Neural progenitor cell (in vitro differentiated cells): ENCODE data around the gene MEOX1. TPM values are rescaled to one million over a fixed set of nuclear protein-coding genes. Genes with fewer than 3 reads are reported as not detected.

ENCODE experiments used
- DNase-seq: peaks from one replicate; pipeline ENCODE4 v3.0.0-alpha.2; 2016; ENCODE audit warnings: low spot score
- H2AFZ ChIP-seq: fragments of 200-600 bp; sonication (generic); replicated peaks from 2 replicates; pipeline ENCODE4 v1.6.1; 2016; ENCODE audit warnings: antibody characterized with exemption
- H3F3A ChIP-seq: fragments of 200-600 bp; sonication (generic); 2 replicates; pipeline ENCODE4 v1.6.1; 2016; ENCODE audit warnings: antibody characterized with exemption, low read depth
- H3K27ac ChIP-seq: fragments of 200-600 bp; sonication (generic); 2 replicates; pipeline ENCODE4 v1.5.1; 2016; ENCODE audit warnings: mild to moderate bottlenecking
- H3K27me3 ChIP-seq: fragments of 200-600 bp; sonication (generic); 2 replicates; pipeline ENCODE4 v1.6.1; 2016; ENCODE audit warnings: mild to moderate bottlenecking, moderate library complexity
- H3K36me3 ChIP-seq: fragments of 200-600 bp; sonication (generic); 2 replicates; pipeline ENCODE4 v1.5.1; 2016
- H3K4me1 ChIP-seq: fragments of 200-600 bp; sonication (generic); 2 replicates; pipeline ENCODE4 v1.6.1; 2016; ENCODE audit warnings: mixed run types
- H3K4me2 ChIP-seq: fragments of 200-600 bp; sonication (generic); 2 replicates; pipeline ENCODE4 v1.6.1; 2016
- H3K4me3 ChIP-seq: fragments of 200-600 bp; sonication (generic); 2 replicates; pipeline ENCODE4 v1.5.1; 2016
- H3K79me2 ChIP-seq: fragments of 200-600 bp; sonication (generic); 2 replicates; pipeline ENCODE4 v1.6.1; 2016; ENCODE audit warnings: low read depth
- H3K9ac ChIP-seq: fragments of 200-600 bp; sonication (generic); 2 replicates; pipeline ENCODE4 v1.6.1; 2016
- H3K9me3 ChIP-seq: fragments of 200-600 bp; sonication (generic); 2 replicates; pipeline ENCODE4 v1.5.1; 2016; ENCODE audit warnings: low read depth
- H4K20me1 ChIP-seq: fragments of 200-600 bp; sonication (generic); 2 replicates; pipeline ENCODE4 v1.6.1; 2016; ENCODE audit warnings: low read depth
- H3K27ac Mint-ChIP-seq: 3 replicates; pipeline ENCODE4 v1.8.0; 2021; ENCODE audit warnings: mixed read lengths
- H3K27me3 Mint-ChIP-seq: 2 replicates; pipeline ENCODE4 v1.8.0; 2022; ENCODE audit warnings: low read depth, mild to moderate bottlenecking, inconsistent platforms, moderate library complexity, mixed read lengths; ENCODE audit not compliant: insufficient read depth
- H3K36me3 Mint-ChIP-seq: 3 replicates; pipeline ENCODE4 v1.8.0; 2021; ENCODE audit warnings: mixed read lengths
- H3K4me1 Mint-ChIP-seq: 3 replicates; pipeline ENCODE4 v1.8.0; 2021; ENCODE audit warnings: mixed read lengths
- H3K4me3 Mint-ChIP-seq: 3 replicates; pipeline ENCODE4 v1.8.0; 2021; ENCODE audit warnings: mild to moderate bottlenecking, moderate library complexity, mixed read lengths
- H3K9me3 Mint-ChIP-seq: 3 replicates; pipeline ENCODE4 v1.8.0; 2020; ENCODE audit warnings: mixed read lengths
- EZH2 ChIP-seq: fragments of 200-600 bp; sonication (generic); IDR thresholded peaks from 2 replicates; pipeline ENCODE4 v1.6.1; 2017; ENCODE audit warnings: antibody characterized with exemption, mild to moderate bottlenecking, moderate library complexity
- EZH2phosphoT487 ChIP-seq: fragments of 200-600 bp; sonication (generic); IDR thresholded peaks from 2 replicates; pipeline ENCODE4 v1.6.1; 2017; ENCODE audit warnings: antibody characterized with exemption
- total RNA-seq: library from RNA; depleted of rRNA; stranded (reverse); fragments of >200 nt; gene quantifications from 2 replicates; pipeline ENCODE4 v1.2.3, GENCODE V29; 2015; ENCODE audit warnings: low replicate concordance
- TF ChIP-seq, protein P1 (sequence below): fragments of 200-600 bp; sonication (generic); IDR thresholded peaks from 2 replicates; pipeline ENCODE4 v1.5.1; 2017; ENCODE audit warnings: antibody characterized with exemption, mild to moderate bottlenecking

The MEOX1 gene
- total RNA-seq, 1 donor from 2014 or later: not detected

DNA sequence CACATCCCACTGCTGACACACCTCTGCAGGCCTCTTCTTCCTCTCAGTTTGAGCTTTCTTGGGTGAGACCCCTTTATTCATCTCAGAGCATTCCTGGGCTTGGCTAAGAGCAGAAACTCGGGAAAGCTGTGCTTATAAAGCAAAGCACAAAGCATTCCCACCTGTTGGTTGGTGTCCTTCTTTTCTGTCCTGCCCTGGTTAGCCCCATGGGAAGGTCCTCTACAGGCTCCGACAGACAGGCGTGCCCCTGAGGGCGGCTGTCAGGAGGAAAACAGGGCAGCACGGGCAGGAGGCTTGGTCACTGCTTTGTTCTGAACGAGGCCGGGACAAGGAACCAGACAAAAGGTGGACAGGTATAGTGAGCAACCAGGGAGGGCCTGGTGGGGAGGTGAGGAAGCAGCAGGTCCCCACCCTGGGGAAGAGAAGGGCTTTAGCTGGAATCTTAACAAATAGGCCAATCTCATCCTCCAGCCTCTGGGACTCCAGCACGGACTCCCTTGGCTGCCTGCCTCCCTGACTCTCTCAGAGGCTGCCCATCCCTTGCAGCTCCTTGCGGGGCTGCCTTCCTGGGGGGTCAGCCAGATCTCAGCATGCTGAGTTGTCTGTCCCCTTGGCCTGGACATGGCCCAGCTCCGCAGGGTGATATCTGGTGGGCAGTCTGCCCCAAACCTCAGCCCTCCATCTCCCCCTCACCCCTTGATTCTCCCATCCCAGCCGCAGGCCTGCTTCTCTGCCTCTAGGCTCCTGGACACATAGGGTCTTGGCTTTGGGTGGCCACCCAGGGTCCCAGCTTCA, 1.7 kb downstream of the MEOX1 start:
- Mint-ChIP-seq H3K4me1 (peaks cover 63% of the 10 kb centered on the region), H3K36me3 (no peaks in the 10 kb centered on the region), H3K9me3 (no peaks in the 10 kb centered on the region), H3K27me3 (peaks cover 6% of the 10 kb centered on the region), H3K27ac (peak overlapping the region; percentile 72), H3K4me3 (peak overlapping the region; percentile 50)
- no peaks in the 10 kb centered on the region for H3K9me3 ChIP-seq
- no peaks in the 10 kb centered on the region for H4K20me1 ChIP-seq
- H3K9ac ChIP-seq: no peak overlapping the region
- no peak for DNase-seq
- TF ChIP-seq, protein P1, sequence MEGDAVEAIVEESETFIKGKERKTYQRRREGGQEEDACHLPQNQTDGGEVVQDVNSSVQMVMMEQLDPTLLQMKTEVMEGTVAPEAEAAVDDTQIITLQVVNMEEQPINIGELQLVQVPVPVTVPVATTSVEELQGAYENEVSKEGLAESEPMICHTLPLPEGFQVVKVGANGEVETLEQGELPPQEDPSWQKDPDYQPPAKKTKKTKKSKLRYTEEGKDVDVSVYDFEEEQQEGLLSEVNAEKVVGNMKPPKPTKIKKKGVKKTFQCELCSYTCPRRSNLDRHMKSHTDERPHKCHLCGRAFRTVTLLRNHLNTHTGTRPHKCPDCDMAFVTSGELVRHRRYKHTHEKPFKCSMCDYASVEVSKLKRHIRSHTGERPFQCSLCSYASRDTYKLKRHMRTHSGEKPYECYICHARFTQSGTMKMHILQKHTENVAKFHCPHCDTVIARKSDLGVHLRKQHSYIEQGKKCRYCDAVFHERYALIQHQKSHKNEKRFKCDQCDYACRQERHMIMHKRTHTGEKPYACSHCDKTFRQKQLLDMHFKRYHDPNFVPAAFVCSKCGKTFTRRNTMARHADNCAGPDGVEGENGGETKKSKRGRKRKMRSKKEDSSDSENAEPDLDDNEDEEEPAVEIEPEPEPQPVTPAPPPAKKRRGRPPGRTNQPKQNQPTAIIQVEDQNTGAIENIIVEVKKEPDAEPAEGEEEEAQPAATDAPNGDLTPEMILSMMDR: no peak
- no peak for TF ChIP-seq EZH2
- no peak for TF ChIP-seq EZH2phosphoT487
- no peak overlapping the region for H2AFZ ChIP-seq
- no peak overlapping the region for H3K4me3 ChIP-seq
- H3K4me2 ChIP-seq: no peak overlapping the region
- H3K27me3 ChIP-seq: no peaks in the 10 kb centered on the region
- no peaks in the 10 kb centered on the region for H3K36me3 ChIP-seq
- no peaks in the 10 kb centered on the region for H3K79me2 ChIP-seq
- H3F3A ChIP-seq: peaks cover 30% of the 10 kb centered on the region
- no peak overlapping the region for H3K27ac ChIP-seq
- H3K4me1 ChIP-seq: peaks cover 56% of the 10 kb centered on the region

- H3K4me2 ChIP-seq: no peak overlapping the region
- Mint-ChIP-seq H3K4me3 (no peak overlapping the region), H3K4me1 (peaks cover 58% of the 10 kb centered on the region), H3K27ac (peak overlapping the region; percentile 21), H3K27me3 (peaks cover 6% of the 10 kb centered on the region), H3K9me3 (no peaks in the 10 kb centered on the region), H3K36me3 (no peaks in the 10 kb centered on the region)
- TF ChIP-seq EZH2phosphoT487 (no peak), EZH2 (no peak)
- TF ChIP-seq, protein P1: no peak
- no peaks in the 10 kb centered on the region for H3K36me3 ChIP-seq
- H3K27me3 ChIP-seq: no peaks in the 10 kb centered on the region
- peaks cover 25% of the 10 kb centered on the region for H3F3A ChIP-seq
- peaks cover 54% of the 10 kb centered on the region for H3K4me1 ChIP-seq
- no peaks in the 10 kb centered on the region for H3K9me3 ChIP-seq
- H2AFZ ChIP-seq: no peak overlapping the region
- no peak overlapping the region for H3K27ac ChIP-seq
- no peaks in the 10 kb centered on the region for H3K79me2 ChIP-seq
- no peaks in the 10 kb centered on the region for H4K20me1 ChIP-seq
- no peak overlapping the region for H3K9ac ChIP-seq
- H3K4me3 ChIP-seq: no peak overlapping the region
- no peak for DNase-seq
Observed at GRCh38 chr17:43658900-43659299, 2.8 kb downstream of the MEOX1 start.

DNA sequence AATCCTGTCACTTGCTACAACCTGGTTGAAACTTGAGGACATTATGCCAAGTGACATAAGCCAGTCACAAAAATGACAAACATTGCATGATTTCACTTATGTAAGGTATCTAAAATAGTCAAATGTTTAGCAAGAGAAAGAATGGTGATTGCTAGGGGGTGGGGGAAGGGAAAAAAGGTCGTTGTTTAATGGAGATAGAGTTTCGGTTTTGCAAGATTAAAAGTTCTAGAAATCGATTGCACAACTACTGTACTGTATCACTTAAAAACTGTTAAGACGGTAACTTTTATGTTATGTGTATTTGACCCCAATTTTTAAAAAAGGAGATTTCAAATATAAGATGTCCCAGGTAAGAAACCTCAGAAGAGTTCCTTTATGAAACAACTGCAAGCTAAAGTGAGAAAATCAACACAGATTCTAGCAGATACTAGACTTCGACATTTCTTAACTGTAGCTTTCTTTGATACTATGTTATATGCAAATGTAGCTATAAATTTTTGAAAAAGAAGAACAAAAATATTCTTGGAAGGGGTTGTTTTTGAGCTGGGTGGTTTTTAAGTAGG, 5.9 kb downstream of the MEOX1 start:
- Histone ChIP-seq H3K79me2 (no peaks in the 10 kb centered on the region), H2AFZ (no peak overlapping the region), H3K4me2 (peak overlapping the region; percentile 69), H3K27me3 (no peaks in the 10 kb centered on the region), H3F3A (peaks cover 15% of the 10 kb centered on the region), H3K4me3 (no peak overlapping the region), H3K4me1 (peaks cover 45% of the 10 kb centered on the region), H3K36me3 (no peaks in the 10 kb centered on the region), H4K20me1 (no peaks in the 10 kb centered on the region), H3K9me3 (no peaks in the 10 kb centered on the region), H3K9ac (no peak overlapping the region), H3K27ac (no peak overlapping the region)
- H3K4me3 Mint-ChIP-seq: no peak overlapping the region
- no peak for TF ChIP-seq EZH2
- TF ChIP-seq EZH2phosphoT487: no peak
- TF ChIP-seq, protein P1: no peak
- no peak overlapping the region for H3K27ac Mint-ChIP-seq
- DNase-seq: no peak
- no peaks in the 10 kb centered on the region for H3K36me3 Mint-ChIP-seq
- H3K9me3 Mint-ChIP-seq: no peaks in the 10 kb centered on the region
- H3K27me3 Mint-ChIP-seq: peaks cover 8% of the 10 kb centered on the region
- peaks cover 53% of the 10 kb centered on the region for H3K4me1 Mint-ChIP-seq
